ENCODE results near the gene SHISAL1. TPM values are rescaled to one million over a fixed set of nuclear protein-coding genes. Genes with fewer than 3 reads are reported as not detected.

SHISAL1 gene
- total RNA-seq, 1 experiment from 2014 or later = 0.29 TPM

GRCh38 chr22:44211256-44211945 lies 101.3 kb downstream of the SHISAL1 start:
- DNase-seq (ENCODE audit: low read depth) = no peak

- peak; percentile 32 for DNase-seq (ENCODE audit: low read depth)
These were observed 102.0 kb downstream of the SHISAL1 start for GRCh38 chr22:44210722-44211121.

- DNase-seq (ENCODE audit: low read depth) = no peak
These were observed 103.4 kb downstream of the SHISAL1 start for GRCh38 chr22:44209343-44209742.

GRCh38 chr22:44207981-44208317 lies 104.8 kb downstream of the SHISAL1 start:
- no peak for DNase-seq (ENCODE audit: low read depth)

GRCh38 chr22:44207173-44207980 lies 105.4 kb downstream of the SHISAL1 start:
- DNase-seq (ENCODE audit: low read depth) = no peak

- DNase-seq (ENCODE audit: low read depth) = no peak
These were observed 106.1 kb downstream of the SHISAL1 start for GRCh38 chr22:44206696-44207095.

GRCh38 chr22:44206330-44206645 lies 106.5 kb downstream of the SHISAL1 start:
- no peak for DNase-seq (ENCODE audit: low read depth)

- DNase-seq (ENCODE audit: low read depth) = no peak
These were observed 107.0 kb downstream of the SHISAL1 start for GRCh38 chr22:44205516-44206329.

GRCh38 chr22:44204739-44205515 lies 107.8 kb downstream of the SHISAL1 start:
- DNase-seq (ENCODE audit: low read depth) = no peak

GRCh38 chr22:44203203-44203602 lies 109.5 kb downstream of the SHISAL1 start:
- DNase-seq (ENCODE audit: low read depth) = no peak

- DNase-seq (ENCODE audit: low read depth) = peak; percentile 53
These were observed 110.4 kb downstream of the SHISAL1 start for GRCh38 chr22:44202261-44202789.

- no peak for DNase-seq (ENCODE audit: low read depth)
These were observed 111.1 kb downstream of the SHISAL1 start for GRCh38 chr22:44201665-44202064.

- no peak for DNase-seq (ENCODE audit: low read depth)
These were observed 111.7 kb downstream of the SHISAL1 start for GRCh38 chr22:44200855-44201550.

GRCh38 chr22:44200451-44200850 lies 112.3 kb downstream of the SHISAL1 start:
- DNase-seq (ENCODE audit: low read depth) = no peak

- DNase-seq (ENCODE audit: low read depth) = no peak
These were observed 112.9 kb downstream of the SHISAL1 start for GRCh38 chr22:44199866-44200265.

GRCh38 chr22:44199164-44199563 lies 113.6 kb downstream of the SHISAL1 start:
- DNase-seq (ENCODE audit: low read depth) = no peak

- no peak for DNase-seq (ENCODE audit: low read depth)
These were observed 115.5 kb downstream of the SHISAL1 start for GRCh38 chr22:44197271-44197670.

- DNase-seq (ENCODE audit: low read depth) = no peak
These were observed 116.0 kb downstream of the SHISAL1 start for GRCh38 chr22:44196731-44197131.

GRCh38 chr22:44196241-44196640 lies 116.5 kb downstream of the SHISAL1 start:
- DNase-seq (ENCODE audit: low read depth) = no peak

GRCh38 chr22:44195189-44195871 lies 117.4 kb downstream of the SHISAL1 start:
- no peak for DNase-seq (ENCODE audit: low read depth)

Data from LHCN-M2 (cell line).